ENCODE data around the gene BAIAP2. TPM values are rescaled to one million over a fixed set of nuclear protein-coding genes. Genes with fewer than 3 reads are reported as not detected.
A peak's percentile ranks its signal among the peaks of the same experiment; 100 is the strongest.

Gene BAIAP2
- polyA plus RNA-seq, 3 donors: 8.6 to 17.0 (median 11.2) TPM

DNA sequence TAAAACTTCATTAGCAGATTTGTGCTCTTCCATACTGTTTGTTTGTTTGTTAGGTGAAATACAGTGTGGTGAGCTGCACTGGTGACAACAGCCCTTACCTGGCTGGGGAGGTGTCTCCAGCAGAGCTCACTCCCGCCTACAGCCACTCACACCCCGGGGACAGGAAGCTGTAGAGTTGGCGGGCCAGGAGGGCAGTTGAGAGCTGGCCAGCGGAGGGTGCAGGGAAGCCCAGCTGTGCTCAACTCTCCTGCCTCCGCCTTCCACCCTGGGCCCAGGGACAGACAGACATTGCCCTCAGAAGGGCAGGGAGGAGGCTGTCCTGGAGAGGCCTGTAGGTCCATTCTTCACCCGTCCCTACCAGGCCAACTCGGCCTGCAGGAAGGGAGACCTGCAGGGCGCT, 81.8 kb downstream of the BAIAP2 start:
- Histone ChIP-seq H3K27ac (ENCODE audit: low read depth in 1 of 2, low read length in 2 of 2) (no peak overlapping the region), H3K4me2 (replicated peaks; ENCODE audit: extremely low read depth, low read length, poor library complexity, severe bottlenecking) (no peak overlapping the region), H3K9ac (ENCODE audit: insufficient read depth, low read length, poor library complexity, severe bottlenecking) (no peak overlapping the region), H3K9me3 (replicated peaks in 1 of 2; ENCODE audit: control insufficient read depth in 1 of 2, insufficient read depth in 1 of 2, low read length in 2 of 2) (no peaks in the 10 kb centered on the region), H2AFZ (ENCODE audit: insufficient read depth, low read depth, low read length, poor library complexity, severe bottlenecking) (no peak overlapping the region), H4K20me1 (ENCODE audit: insufficient read depth, low read length) (peaks cover 41% of the 10 kb centered on the region), H3K4me1 (ENCODE audit: control insufficient read depth in 1 of 2, insufficient read depth in 2 of 2, low read length in 2 of 2) (peaks cover 6 to 8% of the 10 kb centered on the region in 2 donors), H3K79me2 (ENCODE audit: insufficient read depth, low read length) (no peaks in the 10 kb centered on the region), H3K27me3 (ENCODE audit: control insufficient read depth in 2 of 2, insufficient read depth in 2 of 2, low read length in 2 of 2) (no peaks in the 10 kb centered on the region), H3K36me3 (replicated peaks in 1 of 2; ENCODE audit: control insufficient read depth in 1 of 2, insufficient read depth in 2 of 2, low read length in 2 of 2) (peaks cover 10 to 30% of the 10 kb centered on the region in 2 donors), H3K4me3 (replicated peaks in 1 of 3; ENCODE audit: low read depth in 2 of 3, low read length in 3 of 3) (no peak overlapping the region)
- no peak for DNase-seq
- H3K27ac Mint-ChIP-seq: no peak overlapping the region
- TF ChIP-seq, protein P1, sequence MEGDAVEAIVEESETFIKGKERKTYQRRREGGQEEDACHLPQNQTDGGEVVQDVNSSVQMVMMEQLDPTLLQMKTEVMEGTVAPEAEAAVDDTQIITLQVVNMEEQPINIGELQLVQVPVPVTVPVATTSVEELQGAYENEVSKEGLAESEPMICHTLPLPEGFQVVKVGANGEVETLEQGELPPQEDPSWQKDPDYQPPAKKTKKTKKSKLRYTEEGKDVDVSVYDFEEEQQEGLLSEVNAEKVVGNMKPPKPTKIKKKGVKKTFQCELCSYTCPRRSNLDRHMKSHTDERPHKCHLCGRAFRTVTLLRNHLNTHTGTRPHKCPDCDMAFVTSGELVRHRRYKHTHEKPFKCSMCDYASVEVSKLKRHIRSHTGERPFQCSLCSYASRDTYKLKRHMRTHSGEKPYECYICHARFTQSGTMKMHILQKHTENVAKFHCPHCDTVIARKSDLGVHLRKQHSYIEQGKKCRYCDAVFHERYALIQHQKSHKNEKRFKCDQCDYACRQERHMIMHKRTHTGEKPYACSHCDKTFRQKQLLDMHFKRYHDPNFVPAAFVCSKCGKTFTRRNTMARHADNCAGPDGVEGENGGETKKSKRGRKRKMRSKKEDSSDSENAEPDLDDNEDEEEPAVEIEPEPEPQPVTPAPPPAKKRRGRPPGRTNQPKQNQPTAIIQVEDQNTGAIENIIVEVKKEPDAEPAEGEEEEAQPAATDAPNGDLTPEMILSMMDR (IDR thresholded peaks at IDR 0.05): no peak
- H3K4me1 Mint-ChIP-seq: peaks cover 7% of the 10 kb centered on the region
- intact Hi-C loops (cut with micrococcal nuclease): no loop called here
- H3K27me3 Mint-ChIP-seq (ENCODE audit: low read depth in 3 of 3): peaks cover 0 to 2% (median 0%) of the 10 kb centered on the region in 3 donors
- WGBS (ENCODE audit: insufficient coverage): 93% methylated on average over 5 of the region's 8 CpGs
- H3K4me3 Mint-ChIP-seq: no peak overlapping the region
- H3K36me3 Mint-ChIP-seq: peaks cover 13 to 15% of the 10 kb centered on the region in 2 donors
- no peaks in the 10 kb centered on the region for H3K9me3 Mint-ChIP-seq

DNA sequence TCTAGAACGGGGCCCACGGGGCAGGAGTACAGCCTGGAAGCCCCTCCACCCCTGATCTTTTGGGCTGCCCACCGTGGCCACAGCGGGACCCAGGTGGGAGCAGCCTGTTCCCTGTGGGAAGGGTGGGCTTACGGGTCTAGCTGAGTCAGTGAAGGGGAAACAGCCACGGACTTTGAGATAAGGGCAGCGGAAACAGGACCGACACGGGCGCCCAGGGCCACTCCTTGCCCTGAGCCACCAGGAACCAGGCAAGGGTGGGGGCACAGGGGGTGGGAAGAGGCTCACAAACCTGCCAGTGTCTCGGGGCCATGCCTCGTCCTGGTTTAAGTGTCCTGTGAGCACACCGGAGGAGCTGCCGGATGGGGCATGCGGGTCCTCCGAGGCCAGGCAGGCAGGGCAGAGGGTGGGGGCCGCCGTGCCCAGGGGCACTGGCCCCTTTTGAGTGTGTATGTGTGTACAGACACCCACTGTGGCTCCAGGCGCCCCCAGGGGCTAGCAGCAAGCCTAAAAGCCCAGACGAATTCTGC, 82.8 kb downstream of the BAIAP2 start:
- Histone ChIP-seq H3K79me2 (ENCODE audit: insufficient read depth, low read length) (no peaks in the 10 kb centered on the region), H3K9me3 (replicated peaks in 1 of 2; ENCODE audit: control insufficient read depth in 1 of 2, insufficient read depth in 1 of 2, low read length in 2 of 2) (no peaks in the 10 kb centered on the region), H2AFZ (ENCODE audit: insufficient read depth, low read depth, low read length, poor library complexity, severe bottlenecking) (no peak overlapping the region), H3K36me3 (replicated peaks in 1 of 2; ENCODE audit: control insufficient read depth in 1 of 2, insufficient read depth in 2 of 2, low read length in 2 of 2) (peaks cover 10 to 30% of the 10 kb centered on the region in 2 donors), H3K9ac (ENCODE audit: insufficient read depth, low read length, poor library complexity, severe bottlenecking) (no peak overlapping the region), H4K20me1 (ENCODE audit: insufficient read depth, low read length) (peaks cover 41% of the 10 kb centered on the region), H3K27me3 (ENCODE audit: control insufficient read depth in 2 of 2, insufficient read depth in 2 of 2, low read length in 2 of 2) (no peaks in the 10 kb centered on the region), H3K4me3 (replicated peaks in 1 of 3; ENCODE audit: low read depth in 2 of 3, low read length in 3 of 3) (no peak overlapping the region), H3K4me2 (replicated peaks; ENCODE audit: extremely low read depth, low read length, poor library complexity, severe bottlenecking) (no peak overlapping the region), H3K27ac (ENCODE audit: low read depth in 1 of 2, low read length in 2 of 2) (no peak overlapping the region), H3K4me1 (ENCODE audit: control insufficient read depth in 1 of 2, insufficient read depth in 2 of 2, low read length in 2 of 2) (peaks cover 6 to 8% of the 10 kb centered on the region in 2 donors)
- TF ChIP-seq, protein P1 (IDR thresholded peaks at IDR 0.05): no peak
- H3K36me3 Mint-ChIP-seq: peaks cover 13 to 18% of the 10 kb centered on the region in 2 donors
- WGBS (ENCODE audit: insufficient coverage): 90% methylated on average over 15 of the region's 20 CpGs
- intact Hi-C loops (cut with micrococcal nuclease): no loop called here
- H3K27ac Mint-ChIP-seq: peak overlapping the region in 1 of 7 donors; percentile 45
- H3K4me3 Mint-ChIP-seq: no peak overlapping the region
- peaks cover 7% of the 10 kb centered on the region for H3K4me1 Mint-ChIP-seq
- H3K27me3 Mint-ChIP-seq (ENCODE audit: low read depth in 3 of 3): peaks cover 0 to 2% (median 0%) of the 10 kb centered on the region in 3 donors
- H3K9me3 Mint-ChIP-seq: peaks cover 0 to 3% (median 0%) of the 10 kb centered on the region in 7 donors
- no peak for DNase-seq
